Fibroblast of lung (primary cell): ENCODE data around the gene EED. TPM values are rescaled to one million over a fixed set of nuclear protein-coding genes. Genes with fewer than 3 reads are reported as not detected.

Experiments
- DNase-seq, 2 donors: peaks; one replicate each; pipeline versions ENCODE4 v3.0.0 to v3.0.0-alpha.2; 2010; ENCODE audit warnings: low read depth in 2 of 2
- H2AFZ ChIP-seq: 2 replicates; pipeline ENCODE4 v1.5.1; 2012; ENCODE audit warnings: low read length, control low read depth, inconsistent platforms
- H3K27ac ChIP-seq: 2 replicates; pipeline ENCODE4 v1.5.1; 2011; ENCODE audit warnings: low read length, control low read depth; ENCODE audit not compliant: insufficient read depth
- H3K27me3 ChIP-seq: 2 replicates; pipeline ENCODE4 v1.5.1; 2011; ENCODE audit warnings: mild to moderate bottlenecking, low read length; ENCODE audit not compliant: control insufficient read depth, insufficient read depth
- H3K36me3 ChIP-seq: 2 replicates; pipeline ENCODE4 v1.5.1; 2011; ENCODE audit warnings: low read length; ENCODE audit not compliant: control insufficient read depth, insufficient read depth
- H3K4me1 ChIP-seq: 2 replicates; pipeline ENCODE4 v1.5.1; 2011; ENCODE audit warnings: low read length; ENCODE audit not compliant: control insufficient read depth, insufficient read depth; ENCODE audit errors: extremely low read depth
- H3K4me2 ChIP-seq: 2 replicates; pipeline ENCODE4 v1.5.1; 2011; ENCODE audit warnings: low read length, control low read depth; ENCODE audit not compliant: insufficient read depth; ENCODE audit errors: extremely low read depth
- H3K4me3 ChIP-seq, 4 experiments: fragments of 200-600 bp in 1 of 4; sonication (generic) in 1 of 4; replicated peaks in 1 of 4; 2 replicates each; pipeline ENCODE4 v1.5.1; 2011 to 2016; ENCODE audit warnings: low read length in 4 of 4, low read depth in 3 of 4, mild to moderate bottlenecking in 3 of 4, control low read depth in 2 of 4, inconsistent platforms in 1 of 4, mixed read lengths in 1 of 4; ENCODE audit not compliant: insufficient read depth in 1 of 4; ENCODE audit errors: control extremely low read depth in 1 of 4
- H3K79me2 ChIP-seq: 2 replicates; pipeline ENCODE4 v1.5.1; 2012; ENCODE audit warnings: mild to moderate bottlenecking, low read length, inconsistent platforms; ENCODE audit not compliant: control insufficient read depth, insufficient read depth
- H3K9ac ChIP-seq: 2 replicates; pipeline ENCODE4 v1.5.1; 2011; ENCODE audit warnings: mild to moderate bottlenecking, low read length, control low read depth; ENCODE audit not compliant: insufficient read depth
- H3K9me3 ChIP-seq: 2 replicates; pipeline ENCODE4 v1.5.1; 2012; ENCODE audit warnings: low read depth, low read length; ENCODE audit not compliant: control insufficient read depth, insufficient read depth
- H4K20me1 ChIP-seq: 2 replicates; pipeline ENCODE4 v1.5.1; 2011; ENCODE audit warnings: low read length; ENCODE audit not compliant: control insufficient read depth, insufficient read depth; ENCODE audit errors: extremely low read depth
- EZH2 ChIP-seq: IDR thresholded peaks from 2 replicates; pipeline ENCODE4 v1.5.1; 2012; ENCODE audit warnings: low read length, control low read depth, mild to moderate bottlenecking; ENCODE audit errors: missing control alignments
- polyA plus RNA-seq, 2 donors: library from polyadenylated mRNA; depleted of rRNA in 1 of 2; stranded (reverse) in 1 of 2; unstranded in 1 of 2; fragments of >200 nt; gene quantifications; 2 replicates each; pipeline ENCODE4 v1.2.1, GENCODE V29; 2011 to 2012; ENCODE audit warnings: missing spikeins in 1 of 2
- total RNA-seq: library from RNA; depleted of rRNA; stranded (reverse); fragments of >200 nt; gene quantifications from 2 replicates; pipeline ENCODE4 v1.2.1, GENCODE V29; 2014
- TF ChIP-seq, protein P1 (sequence below), 2 donors: IDR thresholded peaks in 1 of 2; conservative IDR thresholded peaks in 1 of 2; 1 replicate in 1 of 2; 2 replicates in 1 of 2; pipeline ENCODE4 v1.5.1; 2011 to 2012; ENCODE audit warnings: low read length in 2 of 2, control low read depth in 1 of 2, inconsistent platforms in 1 of 2, low read depth in 1 of 2, mild to moderate bottlenecking in 1 of 2

Gene EED
- total and polyA plus RNA-seq, 2 donors (not counting 1 experiment from before 2014, with no cell fraction given): 13.0 to 22.3 TPM

- Histone ChIP-seq H2AFZ (no peak overlapping the region), H3K4me1 (peaks cover 6% of the 10 kb centered on the region)
These were observed 40.2 kb upstream of the EED start for GRCh38 chr11:86204356-86204755.

DNA sequence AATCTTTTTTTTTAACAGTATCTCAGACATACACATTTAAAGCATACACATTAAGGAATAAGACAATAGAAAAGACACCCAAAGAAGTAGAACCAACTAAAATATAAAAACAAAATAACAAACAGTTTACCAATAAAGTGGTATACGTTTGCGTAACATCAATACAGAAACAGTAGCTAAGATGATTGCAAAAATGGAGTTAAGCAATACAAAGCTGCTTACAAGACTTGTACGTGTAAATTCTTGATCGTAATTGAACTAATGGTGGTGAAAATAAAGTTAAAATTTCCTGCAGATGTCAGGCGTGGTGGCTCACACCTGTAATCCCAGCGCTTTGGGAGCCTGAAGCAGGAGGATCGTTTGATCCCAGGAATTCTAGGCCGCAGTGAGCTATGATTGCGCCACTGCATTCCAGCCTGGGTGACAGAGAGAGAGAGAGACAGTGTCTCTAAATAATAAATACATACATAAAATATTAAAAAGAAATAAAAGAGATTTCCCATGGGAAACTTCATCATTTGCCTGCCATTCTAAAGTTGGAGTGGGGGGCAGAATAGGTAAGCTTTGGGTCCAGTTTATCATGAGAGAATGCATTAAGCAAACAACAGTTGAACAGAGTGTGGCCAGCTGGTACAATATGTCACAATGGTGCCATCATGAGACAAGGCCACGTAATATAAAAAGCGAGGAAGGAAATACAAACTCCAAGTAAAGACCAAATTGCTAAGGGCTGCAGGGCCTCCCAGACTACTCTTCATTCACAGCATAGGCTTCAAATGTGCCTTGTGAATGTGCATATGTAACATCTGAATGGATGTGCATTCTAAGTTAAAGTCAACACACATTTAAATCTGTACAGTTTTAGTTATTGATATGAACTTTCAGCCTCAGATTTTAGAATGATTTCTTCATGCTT is 38.9 kb upstream of the EED start:
- Histone ChIP-seq H4K20me1 (no peaks in the 10 kb centered on the region), H3K36me3 (no peaks in the 10 kb centered on the region), H3K4me3 (no peak overlapping the region), H3K4me1 (peaks cover 6% of the 10 kb centered on the region), H3K79me2 (no peaks in the 10 kb centered on the region), H3K27ac (no peak overlapping the region), H3K9ac (no peak overlapping the region), H2AFZ (no peak overlapping the region), H3K4me2 (no peak overlapping the region), H3K9me3 (no peaks in the 10 kb centered on the region), H3K27me3 (no peaks in the 10 kb centered on the region)
- DNase-seq: peak in 1 of 2 donors; percentile 14
- TF ChIP-seq EZH2: no peak
- TF ChIP-seq, protein P1, sequence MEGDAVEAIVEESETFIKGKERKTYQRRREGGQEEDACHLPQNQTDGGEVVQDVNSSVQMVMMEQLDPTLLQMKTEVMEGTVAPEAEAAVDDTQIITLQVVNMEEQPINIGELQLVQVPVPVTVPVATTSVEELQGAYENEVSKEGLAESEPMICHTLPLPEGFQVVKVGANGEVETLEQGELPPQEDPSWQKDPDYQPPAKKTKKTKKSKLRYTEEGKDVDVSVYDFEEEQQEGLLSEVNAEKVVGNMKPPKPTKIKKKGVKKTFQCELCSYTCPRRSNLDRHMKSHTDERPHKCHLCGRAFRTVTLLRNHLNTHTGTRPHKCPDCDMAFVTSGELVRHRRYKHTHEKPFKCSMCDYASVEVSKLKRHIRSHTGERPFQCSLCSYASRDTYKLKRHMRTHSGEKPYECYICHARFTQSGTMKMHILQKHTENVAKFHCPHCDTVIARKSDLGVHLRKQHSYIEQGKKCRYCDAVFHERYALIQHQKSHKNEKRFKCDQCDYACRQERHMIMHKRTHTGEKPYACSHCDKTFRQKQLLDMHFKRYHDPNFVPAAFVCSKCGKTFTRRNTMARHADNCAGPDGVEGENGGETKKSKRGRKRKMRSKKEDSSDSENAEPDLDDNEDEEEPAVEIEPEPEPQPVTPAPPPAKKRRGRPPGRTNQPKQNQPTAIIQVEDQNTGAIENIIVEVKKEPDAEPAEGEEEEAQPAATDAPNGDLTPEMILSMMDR (conservative IDR thresholded peaks at IDR 0.05 in 1 of 2, IDR thresholded peaks at IDR 0.05 in 1 of 2; ENCODE audit: low read depth in 1 of 2, low read length in 2 of 2): no peak

More at GRCh38 chr11:86204356-86204755, 40.2 kb upstream of the EED start:
- Histone ChIP-seq H3K9me3 (no peaks in the 10 kb centered on the region), H3K36me3 (no peaks in the 10 kb centered on the region), H3K79me2 (no peaks in the 10 kb centered on the region), H3K4me2 (no peak overlapping the region), H3K27me3 (no peaks in the 10 kb centered on the region), H3K27ac (no peak overlapping the region), H3K9ac (no peak overlapping the region), H3K4me3 (no peak overlapping the region), H4K20me1 (no peaks in the 10 kb centered on the region)
- TF ChIP-seq EZH2: no peak
- TF ChIP-seq, protein P1 (conservative IDR thresholded peaks at IDR 0.05 in 1 of 2, IDR thresholded peaks at IDR 0.05 in 1 of 2; ENCODE audit: low read depth in 1 of 2, low read length in 2 of 2): no peak
- DNase-seq: no peak

GRCh38 chr11:86206337-86206695 is 38.2 kb upstream of the EED start:
- TF ChIP-seq, protein P1 (conservative IDR thresholded peaks at IDR 0.05 in 1 of 2, IDR thresholded peaks at IDR 0.05 in 1 of 2; ENCODE audit: low read depth in 1 of 2, low read length in 2 of 2): no peak
- TF ChIP-seq EZH2: no peak
- no peak overlapping the region for H3K4me2 ChIP-seq
- peaks cover 6% of the 10 kb centered on the region for H3K4me1 ChIP-seq
- no peak overlapping the region for H3K27ac ChIP-seq
- no peak overlapping the region for H2AFZ ChIP-seq
- H4K20me1 ChIP-seq: no peaks in the 10 kb centered on the region
- H3K36me3 ChIP-seq: no peaks in the 10 kb centered on the region
- no peak for DNase-seq
- no peaks in the 10 kb centered on the region for H3K27me3 ChIP-seq
- no peaks in the 10 kb centered on the region for H3K9me3 ChIP-seq
- no peak overlapping the region for H3K9ac ChIP-seq
- H3K4me3 ChIP-seq: no peak overlapping the region
- no peaks in the 10 kb centered on the region for H3K79me2 ChIP-seq
